WTC11 (cell line): ENCODE results near the gene OTUD1. TPM values are rescaled to one million over a fixed set of nuclear protein-coding genes. Genes with fewer than 3 reads are reported as not detected.

ENCODE experiments used
- ATAC-seq: fragments of 200-7000 bp; cut with Tn5 transposase; 2 replicates; pipeline ENCODE4 v1.10.0; 2021; ENCODE audit warnings: mild to moderate bottlenecking, moderate library complexity
- CTCF ChIA-PET: fragments of 300-600 bp; sonication (Branson Sonifier 250); formaldehyde crosslinking; loops from one replicate; lab custom pipeline; 2021; ENCODE audit warnings: antibody characterized with exemption; lab: Charles Lee
- POLR2A ChIA-PET: fragments of 350-600 bp; sonication (Branson Sonifier 250); formaldehyde crosslinking; loops from one replicate; lab custom pipeline; 2021; ENCODE audit warnings: antibody characterized with exemption; lab: Charles Lee
- DNase-seq: peaks from one replicate; pipeline ENCODE4 v3.0.0; 2021; ENCODE audit warnings: low spot score
- H3K27ac Mint-ChIP-seq: 2 replicates; pipeline ENCODE4 v1.8.0; 2021; ENCODE audit warnings: mixed read lengths
- H3K27me3 Mint-ChIP-seq: 2 replicates; pipeline ENCODE4 v1.8.0; 2021; ENCODE audit warnings: low read depth, mild to moderate bottlenecking, moderate library complexity, mixed read lengths
- H3K36me3 Mint-ChIP-seq: 2 replicates; pipeline ENCODE4 v1.8.0; 2021; ENCODE audit warnings: mixed read lengths
- H3K4me1 Mint-ChIP-seq: 2 replicates; pipeline ENCODE4 v1.8.0; 2022; ENCODE audit warnings: mixed read lengths
- H3K4me3 Mint-ChIP-seq: 2 replicates; pipeline ENCODE4 v1.8.0; 2021; ENCODE audit warnings: mild to moderate bottlenecking, moderate library complexity, mixed read lengths
- H3K9me3 Mint-ChIP-seq: 2 replicates; pipeline ENCODE4 v1.8.0; 2021; ENCODE audit warnings: mixed read lengths
- CBFB ChIP-seq: sonication (generic); formaldehyde crosslinking; IDR thresholded peaks from 2 replicates; pipeline ENCODE4 v1.8.1; 2022; ENCODE audit warnings: mild to moderate bottlenecking, low read depth, missing genetic modification reagents
- ETV6 ChIP-seq: sonication (generic); formaldehyde crosslinking; IDR thresholded peaks from 2 replicates; pipeline ENCODE4 v1.8.1; 2022; ENCODE audit warnings: mild to moderate bottlenecking, missing genetic modification reagents
- FOXP1 ChIP-seq: sonication (generic); formaldehyde crosslinking; IDR thresholded peaks from 2 replicates; pipeline ENCODE4 v1.8.0; 2022; ENCODE audit warnings: missing genetic modification reagents, mild to moderate bottlenecking, moderate library complexity, borderline replicate concordance
- MYBL2 ChIP-seq: sonication (generic); formaldehyde crosslinking; IDR thresholded peaks from 2 replicates; pipeline ENCODE4 v1.8.1; 2023; ENCODE audit warnings: mild to moderate bottlenecking, moderate library complexity, missing genetic modification reagents
- NFE2L1 ChIP-seq: sonication (generic); formaldehyde crosslinking; IDR thresholded peaks from 2 replicates; pipeline ENCODE4 v1.8.1; 2023; ENCODE audit warnings: missing genetic modification reagents
- OVOL2 ChIP-seq: fragments of 250-450 bp; sonication (Bioruptor Pico); IDR thresholded peaks from 2 replicates; pipeline ENCODE4 v1.9.0; 2021; ENCODE audit warnings: mild to moderate bottlenecking, borderline replicate concordance
- PRRX2 ChIP-seq: fragments of 250-450 bp; sonication (Bioruptor Pico); IDR thresholded peaks from 2 replicates; pipeline ENCODE4 v1.8.0; 2021; ENCODE audit warnings: mild to moderate bottlenecking
- SMAD3 ChIP-seq: sonication (generic); formaldehyde crosslinking; IDR thresholded peaks from 2 replicates; pipeline ENCODE4 v1.8.0; 2022; ENCODE audit warnings: missing genetic modification reagents, mild to moderate bottlenecking, borderline replicate concordance
- SOX15 ChIP-seq: fragments of 250-450 bp; sonication (Bioruptor Pico); IDR thresholded peaks from 2 replicates; pipeline ENCODE4 v1.9.0; 2021; ENCODE audit warnings: mild to moderate bottlenecking
- TEAD1 ChIP-seq: sonication (generic); formaldehyde crosslinking; IDR thresholded peaks from 2 replicates; pipeline ENCODE4 v1.8.0; 2022; ENCODE audit warnings: mild to moderate bottlenecking, missing genetic modification reagents
- ZNF138 ChIP-seq: sonication (generic); formaldehyde crosslinking; conservative IDR thresholded peaks from 2 replicates; pipeline ENCODE4 v1.8.1; 2022; ENCODE audit warnings: mild to moderate bottlenecking, moderate library complexity, missing genetic modification reagents
- ZNF219 ChIP-seq: sonication (generic); formaldehyde crosslinking; IDR thresholded peaks from 2 replicates; pipeline ENCODE4 v1.8.0; 2023; ENCODE audit warnings: missing genetic modification reagents, mild to moderate bottlenecking, borderline replicate concordance
- ZNF263 ChIP-seq: sonication (generic); formaldehyde crosslinking; IDR thresholded peaks from 2 replicates; pipeline ENCODE4 v1.8.1; 2022; ENCODE audit warnings: low read depth, mild to moderate bottlenecking, moderate library complexity, missing genetic modification reagents
- ZNF416 ChIP-seq: fragments of 250-450 bp; sonication (Bioruptor Pico); IDR thresholded peaks from 2 replicates; pipeline ENCODE4 v1.9.0; 2021; ENCODE audit warnings: mild to moderate bottlenecking, inconsistent platforms
- total RNA-seq: library from RNA; stranded (reverse); gene quantifications from 3 replicates; pipeline ENCODE4 v1.2.3, GENCODE V29; 2021
- TF ChIP-seq, protein P1 (sequence below): fragments of 250-450 bp; sonication (Bioruptor Pico); IDR thresholded peaks from 2 replicates; pipeline ENCODE4 v1.8.0; 2021; ENCODE audit warnings: mild to moderate bottlenecking
- TF ChIP-seq, protein P2 (sequence below): sonication (generic); formaldehyde crosslinking; IDR thresholded peaks from 2 replicates; pipeline ENCODE4 v1.8.1; 2023; ENCODE audit warnings: mild to moderate bottlenecking, missing genetic modification reagents, moderate library complexity
- TF ChIP-seq, protein P3 (sequence below): sonication (generic); formaldehyde crosslinking; IDR thresholded peaks from 2 replicates; pipeline ENCODE4 v1.8.1; 2022; ENCODE audit warnings: mild to moderate bottlenecking, moderate library complexity, missing genetic modification reagents
- TF ChIP-seq, protein P4 (sequence below): sonication (generic); formaldehyde crosslinking; IDR thresholded peaks from 2 replicates; pipeline ENCODE4 v1.8.0; 2023; ENCODE audit warnings: missing genetic modification reagents
- TF ChIP-seq, protein P5 (sequence below): sonication (generic); formaldehyde crosslinking; IDR thresholded peaks from 2 replicates; pipeline ENCODE4 v1.8.0; 2022; ENCODE audit warnings: mild to moderate bottlenecking, missing genetic modification reagents
- TF ChIP-seq, protein P6 (sequence below): sonication (generic); formaldehyde crosslinking; IDR thresholded peaks from 2 replicates; pipeline ENCODE4 v1.8.1; 2022; ENCODE audit warnings: mild to moderate bottlenecking, missing genetic modification reagents, moderate library complexity, borderline replicate concordance
- TF ChIP-seq, protein P7 (sequence below): sonication (generic); formaldehyde crosslinking; IDR thresholded peaks from 2 replicates; pipeline ENCODE4 v1.8.1; 2022; ENCODE audit warnings: missing genetic modification reagents, borderline replicate concordance

OTUD1 gene
- total RNA-seq, 1 experiment from 2014 or later: 9.0 TPM

DNA sequence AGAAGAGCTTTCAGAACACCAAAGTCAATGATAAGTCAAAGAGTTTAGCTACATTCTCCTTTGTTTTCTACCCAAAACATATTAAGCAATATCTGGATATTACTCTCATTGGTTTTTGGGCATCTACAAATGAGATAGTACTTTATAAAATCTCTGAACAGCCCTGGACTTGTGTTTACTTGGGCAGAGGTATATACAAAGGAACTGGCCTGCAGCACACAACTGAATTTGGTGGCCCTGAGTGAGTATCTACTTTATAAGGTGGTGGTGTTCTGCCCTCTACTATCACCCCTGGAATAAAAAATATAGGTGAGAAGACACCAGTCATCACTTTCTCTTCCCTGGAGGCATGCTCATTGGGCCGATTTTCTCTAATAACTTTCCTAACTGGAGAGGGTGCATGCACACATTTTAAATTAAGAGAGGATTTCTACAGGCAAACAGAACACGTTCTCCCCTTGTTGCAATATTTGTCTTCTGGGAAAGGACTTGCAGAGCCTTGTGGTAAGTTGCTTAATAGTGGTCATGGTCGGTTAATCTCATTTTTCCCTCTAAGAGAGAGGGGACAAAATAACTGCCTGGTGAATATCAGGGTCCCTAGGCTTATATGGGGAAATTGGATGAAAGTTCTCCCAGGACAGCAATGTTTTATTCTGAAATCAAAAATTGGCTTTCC is 41.1 kb downstream of the OTUD1 start:
- Mint-ChIP-seq H3K4me1 (0 out of 2 replicates have a peak, but pooled peaks cover 2% of the 10 kb centered on the region), H3K9me3 (no peaks in the 10 kb centered on the region), H3K36me3 (no peaks in the 10 kb centered on the region), H3K27ac (no peak overlapping the region), H3K27me3 (no peaks in the 10 kb centered on the region), H3K4me3 (no peak overlapping the region)
- DNase-seq: no peak
- ChIA-PET POLR2A (no interaction called here), CTCF (no interaction called here)
- ATAC-seq: no peak
- TF ChIP-seq, protein P1, sequence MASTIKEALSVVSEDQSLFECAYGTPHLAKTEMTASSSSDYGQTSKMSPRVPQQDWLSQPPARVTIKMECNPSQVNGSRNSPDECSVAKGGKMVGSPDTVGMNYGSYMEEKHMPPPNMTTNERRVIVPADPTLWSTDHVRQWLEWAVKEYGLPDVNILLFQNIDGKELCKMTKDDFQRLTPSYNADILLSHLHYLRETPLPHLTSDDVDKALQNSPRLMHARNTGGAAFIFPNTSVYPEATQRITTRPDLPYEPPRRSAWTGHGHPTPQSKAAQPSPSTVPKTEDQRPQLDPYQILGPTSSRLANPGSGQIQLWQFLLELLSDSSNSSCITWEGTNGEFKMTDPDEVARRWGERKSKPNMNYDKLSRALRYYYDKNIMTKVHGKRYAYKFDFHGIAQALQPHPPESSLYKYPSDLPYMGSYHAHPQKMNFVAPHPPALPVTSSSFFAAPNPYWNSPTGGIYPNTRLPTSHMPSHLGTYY: no peak
- TF ChIP-seq ZNF219 (CRISPR knock-in tag) (no peak), NFE2L1 (CRISPR knock-in tag) (no peak), ETV6 (CRISPR knock-in tag) (no peak)
- TF ChIP-seq, protein P2, sequence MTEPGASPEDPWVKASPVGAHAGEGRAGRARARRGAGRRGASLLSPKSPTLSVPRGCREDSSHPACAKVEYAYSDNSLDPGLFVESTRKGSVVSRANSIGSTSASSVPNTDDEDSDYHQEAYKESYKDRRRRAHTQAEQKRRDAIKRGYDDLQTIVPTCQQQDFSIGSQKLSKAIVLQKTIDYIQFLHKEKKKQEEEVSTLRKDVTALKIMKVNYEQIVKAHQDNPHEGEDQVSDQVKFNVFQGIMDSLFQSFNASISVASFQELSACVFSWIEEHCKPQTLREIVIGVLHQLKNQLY (CRISPR knock-in tag): no peak
- TF ChIP-seq, protein P3, sequence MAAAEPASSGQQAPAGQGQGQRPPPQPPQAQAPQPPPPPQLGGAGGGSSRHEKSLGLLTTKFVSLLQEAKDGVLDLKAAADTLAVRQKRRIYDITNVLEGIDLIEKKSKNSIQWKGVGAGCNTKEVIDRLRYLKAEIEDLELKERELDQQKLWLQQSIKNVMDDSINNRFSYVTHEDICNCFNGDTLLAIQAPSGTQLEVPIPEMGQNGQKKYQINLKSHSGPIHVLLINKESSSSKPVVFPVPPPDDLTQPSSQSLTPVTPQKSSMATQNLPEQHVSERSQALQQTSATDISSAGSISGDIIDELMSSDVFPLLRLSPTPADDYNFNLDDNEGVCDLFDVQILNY (CRISPR knock-in tag): no peak
- TF ChIP-seq, protein P4, sequence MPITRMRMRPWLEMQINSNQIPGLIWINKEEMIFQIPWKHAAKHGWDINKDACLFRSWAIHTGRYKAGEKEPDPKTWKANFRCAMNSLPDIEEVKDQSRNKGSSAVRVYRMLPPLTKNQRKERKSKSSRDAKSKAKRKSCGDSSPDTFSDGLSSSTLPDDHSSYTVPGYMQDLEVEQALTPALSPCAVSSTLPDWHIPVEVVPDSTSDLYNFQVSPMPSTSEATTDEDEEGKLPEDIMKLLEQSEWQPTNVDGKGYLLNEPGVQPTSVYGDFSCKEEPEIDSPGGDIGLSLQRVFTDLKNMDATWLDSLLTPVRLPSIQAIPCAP: no peak
- TF ChIP-seq, protein P5, sequence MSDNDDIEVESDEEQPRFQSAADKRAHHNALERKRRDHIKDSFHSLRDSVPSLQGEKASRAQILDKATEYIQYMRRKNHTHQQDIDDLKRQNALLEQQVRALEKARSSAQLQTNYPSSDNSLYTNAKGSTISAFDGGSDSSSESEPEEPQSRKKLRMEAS: no peak

DNA sequence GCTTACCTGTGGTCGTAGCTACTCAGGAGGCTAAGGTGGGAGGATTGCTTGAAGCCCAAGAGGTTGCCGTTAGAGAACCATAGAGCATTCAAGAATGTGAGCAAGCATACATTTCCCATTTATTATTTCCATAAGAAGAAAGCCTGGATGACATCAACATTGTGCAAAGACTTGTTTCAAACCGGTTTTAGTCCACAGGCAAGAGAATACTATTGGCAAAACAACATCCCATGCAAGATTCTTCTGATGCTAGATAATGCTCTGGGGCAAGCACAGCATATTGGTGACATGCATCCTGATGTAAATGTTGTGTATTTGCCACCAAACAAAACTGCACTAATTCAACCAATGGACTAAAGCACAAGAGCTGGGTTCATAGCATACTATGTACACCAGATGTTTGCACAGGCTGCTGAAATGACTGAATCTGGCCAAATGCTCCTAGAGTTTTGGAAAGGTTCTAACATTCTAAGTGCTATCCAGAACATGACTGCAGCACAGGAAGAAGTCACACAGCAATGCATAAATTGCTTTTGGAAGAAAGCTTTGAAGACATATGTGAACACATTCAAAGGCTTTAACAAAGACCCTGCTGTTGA is 42.6 kb downstream of the OTUD1 start:
- TF ChIP-seq, protein P6, sequence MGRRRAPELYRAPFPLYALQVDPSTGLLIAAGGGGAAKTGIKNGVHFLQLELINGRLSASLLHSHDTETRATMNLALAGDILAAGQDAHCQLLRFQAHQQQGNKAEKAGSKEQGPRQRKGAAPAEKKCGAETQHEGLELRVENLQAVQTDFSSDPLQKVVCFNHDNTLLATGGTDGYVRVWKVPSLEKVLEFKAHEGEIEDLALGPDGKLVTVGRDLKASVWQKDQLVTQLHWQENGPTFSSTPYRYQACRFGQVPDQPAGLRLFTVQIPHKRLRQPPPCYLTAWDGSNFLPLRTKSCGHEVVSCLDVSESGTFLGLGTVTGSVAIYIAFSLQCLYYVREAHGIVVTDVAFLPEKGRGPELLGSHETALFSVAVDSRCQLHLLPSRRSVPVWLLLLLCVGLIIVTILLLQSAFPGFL (CRISPR knock-in tag): no peak
- TF ChIP-seq, protein P4: no peak
- no peak for TF ChIP-seq CBFB (CRISPR knock-in tag)
- no peak for TF ChIP-seq OVOL2 (CRISPR knock-in tag)
- TF ChIP-seq SOX15 (CRISPR knock-in tag): no peak
- TF ChIP-seq FOXP1: no peak
- no peak for TF ChIP-seq ZNF416 (CRISPR knock-in tag)
- TF ChIP-seq ZNF263 (CRISPR knock-in tag): no peak
- TF ChIP-seq TEAD1 (CRISPR knock-in tag): no peak
- no peak for TF ChIP-seq MYBL2 (CRISPR knock-in tag)
- no peak for TF ChIP-seq NFE2L1 (CRISPR knock-in tag)
- TF ChIP-seq PRRX2 (CRISPR knock-in tag): no peak
- no peak for TF ChIP-seq ZNF138 (CRISPR knock-in tag)
- TF ChIP-seq, protein P7, sequence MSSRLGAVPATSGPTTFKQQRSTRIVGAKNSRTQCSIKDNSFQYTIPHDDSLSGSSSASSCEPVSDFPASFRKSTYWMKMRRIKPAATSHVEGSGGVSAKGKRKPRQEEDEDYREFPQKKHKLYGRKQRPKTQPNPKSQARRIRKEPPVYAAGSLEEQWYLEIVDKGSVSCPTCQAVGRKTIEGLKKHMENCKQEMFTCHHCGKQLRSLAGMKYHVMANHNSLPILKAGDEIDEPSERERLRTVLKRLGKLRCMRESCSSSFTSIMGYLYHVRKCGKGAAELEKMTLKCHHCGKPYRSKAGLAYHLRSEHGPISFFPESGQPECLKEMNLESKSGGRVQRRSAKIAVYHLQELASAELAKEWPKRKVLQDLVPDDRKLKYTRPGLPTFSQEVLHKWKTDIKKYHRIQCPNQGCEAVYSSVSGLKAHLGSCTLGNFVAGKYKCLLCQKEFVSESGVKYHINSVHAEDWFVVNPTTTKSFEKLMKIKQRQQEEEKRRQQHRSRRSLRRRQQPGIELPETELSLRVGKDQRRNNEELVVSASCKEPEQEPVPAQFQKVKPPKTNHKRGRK (CRISPR knock-in tag): no peak
- no peak for TF ChIP-seq SMAD3 (CRISPR knock-in tag)
- 0 out of 2 replicates have a peak, but pooled peaks cover 2% of the 10 kb centered on the region for H3K4me1 Mint-ChIP-seq
- no peak for ATAC-seq

More for the DNA sequence above, 42.6 kb downstream of the OTUD1 start:
- Mint-ChIP-seq H3K4me3 (no peak overlapping the region), H3K27ac (no peak overlapping the region), H3K9me3 (no peaks in the 10 kb centered on the region), H3K27me3 (no peaks in the 10 kb centered on the region), H3K36me3 (no peaks in the 10 kb centered on the region)
- CTCF ChIA-PET: no interaction called here
- POLR2A ChIA-PET: no interaction called here
- no peak for DNase-seq
